Jurkat, Clone E6-1 (cell line): ENCODE data around the gene MSRB1.
"Not testable (repeated sequence)": the region's sequence is repeated elsewhere in the genome, so short reads cannot be mapped to it uniquely, and the experiment has no call there.

Source experiments
- DNase-seq: peaks from one replicate; pipeline ENCODE4 v3.0.0-alpha.2; 2011; ENCODE audit warnings: low read depth, low spot score
- H3K4me3 ChIP-seq: 2 replicates; pipeline ENCODE4 v1.5.1; 2011; ENCODE audit warnings: mild to moderate bottlenecking, low read length, control low read depth, moderate library complexity

MSRB1 gene

GRCh38 chr16:1964506-1965395 is 21.8 kb upstream of the MSRB1 start, which contains the start of gene RPS2:
Gene RPS2, minus strand, starts transcription at chr16:1964826. Its CDS starts 201 bp downstream, at chr16:1964625.
- peak; percentile 97 for DNase-seq
- H3K4me3 ChIP-seq = peak within 1 kb of the TSS; percentile 79

GRCh38 chr16:1963806-1964505 is 21.0 kb upstream of the MSRB1 start:
- DNase-seq = no peak
- peak overlapping the region; percentile 79 for H3K4me3 ChIP-seq

GRCh38 chr16:1962161-1963153 is 19.5 kb upstream of the MSRB1 start:
- peak overlapping the region; percentile 79 for H3K4me3 ChIP-seq
- not testable (repeated sequence) for DNase-seq

- DNase-seq = peak; percentile 41
- 0 out of 2 replicates have a peak overlapping the region, but pooled peaks have one; percentile 3 for H3K4me3 ChIP-seq
Measured at GRCh38 chr16:1961651-1962067, 18.7 kb upstream of the MSRB1 start.

- peak; percentile 68 for DNase-seq
- peak overlapping the region; percentile 81 for H3K4me3 ChIP-seq
Measured at GRCh38 chr16:1960665-1961630, 17.9 kb upstream of the MSRB1 start.

GRCh38 chr16:1959269-1960039 is 16.5 kb upstream of the MSRB1 start, which contains the start of gene NDUFB10:
Gene NDUFB10, plus strand, starts transcription at chr16:1959538. Its CDS starts 87 bp downstream, at chr16:1959625.
- peak; percentile 83 for DNase-seq
- H3K4me3 ChIP-seq = peak within 1 kb of the TSS; percentile 81

GRCh38 chr16:1958715-1959268 is 15.8 kb upstream of the MSRB1 start:
- peak overlapping the region; percentile 20 for H3K4me3 ChIP-seq

GRCh38 chr16:1958143-1958491 is 15.1 kb upstream of the MSRB1 start:
- not testable (repeated sequence) for H3K4me3 ChIP-seq, DNase-seq

More at GRCh38 chr16:1958715-1959268, 15.8 kb upstream of the MSRB1 start:
- DNase-seq = no peak

GRCh38 chr16:1957434-1958142 is 14.6 kb upstream of the MSRB1 start:
- H3K4me3 ChIP-seq, DNase-seq: not testable (repeated sequence)

GRCh38 chr16:1953734-1954133 is 10.7 kb upstream of the MSRB1 start:
- DNase-seq = no peak
- H3K4me3 ChIP-seq = no peak overlapping the region

- DNase-seq = no peak
- no peak overlapping the region for H3K4me3 ChIP-seq
Measured at GRCh38 chr16:1950559-1950958, 7.6 kb upstream of the MSRB1 start.

- no peak overlapping the region for H3K4me3 ChIP-seq
- DNase-seq = no peak
Measured at GRCh38 chr16:1950047-1950446, 7.0 kb upstream of the MSRB1 start.

GRCh38 chr16:1949507-1949906 is 6.5 kb upstream of the MSRB1 start:
- H3K4me3 ChIP-seq = no peak overlapping the region
- no peak for DNase-seq

GRCh38 chr16:1947369-1947670 is 4.3 kb upstream of the MSRB1 start:
- DNase-seq = no peak
- H3K4me3 ChIP-seq = no peak overlapping the region

GRCh38 chr16:1946495-1947368 is 3.7 kb upstream of the MSRB1 start:
- no peak for DNase-seq
- H3K4me3 ChIP-seq = no peak overlapping the region
